ENCODE data around the gene EXOC6.

Gene EXOC6

DNA sequence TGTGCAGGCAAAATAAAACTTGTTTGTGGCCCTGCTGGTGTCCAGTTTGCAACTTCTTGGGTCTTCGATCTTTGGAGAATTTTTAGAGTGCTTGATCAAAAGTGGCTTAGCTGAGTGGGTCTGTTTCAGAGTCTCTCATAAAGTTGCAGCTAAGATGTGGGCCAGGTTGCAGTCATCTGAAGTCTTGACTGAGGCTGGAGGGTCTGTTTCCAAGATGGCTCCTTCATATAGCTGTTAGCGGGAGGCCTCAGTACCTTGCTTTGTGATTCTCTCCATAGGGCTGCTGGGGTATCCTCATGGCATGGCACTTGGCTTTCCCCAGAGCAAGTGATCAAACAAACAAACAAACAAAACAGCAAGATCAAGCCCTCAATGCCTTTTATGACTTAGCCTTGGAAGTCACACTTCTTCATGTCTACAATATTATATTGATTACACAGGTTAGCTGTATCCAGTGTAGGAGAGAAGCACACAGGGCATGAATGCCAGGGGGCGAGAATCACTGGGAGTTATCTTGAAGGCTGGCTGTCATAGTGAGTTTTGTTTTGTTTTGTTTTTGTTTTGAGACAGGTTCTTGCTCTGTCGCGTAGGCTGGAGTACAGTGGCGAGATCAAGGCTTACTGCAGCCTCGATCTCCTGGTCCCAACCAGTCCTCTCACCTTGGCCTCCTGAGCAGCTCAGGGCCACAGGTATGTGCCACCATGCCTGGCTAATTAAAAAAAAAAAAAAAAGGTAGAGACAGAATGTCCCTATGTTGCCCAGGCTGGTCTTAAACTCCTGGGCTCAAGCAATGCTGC, 235.6 kb downstream of the EXOC6 start:
- Histone ChIP-seq H3K4me1 (no peaks in the 10 kb centered on the region), H3K36me3 (no peaks in the 10 kb centered on the region), H3K4me3 (ENCODE audit: low read depth, low read length) (no peak overlapping the region), H3K9me3 (no peaks in the 10 kb centered on the region), H3K27me3 (no peaks in the 10 kb centered on the region; the same call in 1 of the 2 replicates)
- TF ChIP-seq, protein P1, sequence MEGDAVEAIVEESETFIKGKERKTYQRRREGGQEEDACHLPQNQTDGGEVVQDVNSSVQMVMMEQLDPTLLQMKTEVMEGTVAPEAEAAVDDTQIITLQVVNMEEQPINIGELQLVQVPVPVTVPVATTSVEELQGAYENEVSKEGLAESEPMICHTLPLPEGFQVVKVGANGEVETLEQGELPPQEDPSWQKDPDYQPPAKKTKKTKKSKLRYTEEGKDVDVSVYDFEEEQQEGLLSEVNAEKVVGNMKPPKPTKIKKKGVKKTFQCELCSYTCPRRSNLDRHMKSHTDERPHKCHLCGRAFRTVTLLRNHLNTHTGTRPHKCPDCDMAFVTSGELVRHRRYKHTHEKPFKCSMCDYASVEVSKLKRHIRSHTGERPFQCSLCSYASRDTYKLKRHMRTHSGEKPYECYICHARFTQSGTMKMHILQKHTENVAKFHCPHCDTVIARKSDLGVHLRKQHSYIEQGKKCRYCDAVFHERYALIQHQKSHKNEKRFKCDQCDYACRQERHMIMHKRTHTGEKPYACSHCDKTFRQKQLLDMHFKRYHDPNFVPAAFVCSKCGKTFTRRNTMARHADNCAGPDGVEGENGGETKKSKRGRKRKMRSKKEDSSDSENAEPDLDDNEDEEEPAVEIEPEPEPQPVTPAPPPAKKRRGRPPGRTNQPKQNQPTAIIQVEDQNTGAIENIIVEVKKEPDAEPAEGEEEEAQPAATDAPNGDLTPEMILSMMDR (IDR thresholded peaks at IDR 0.05; ENCODE audit: low read depth, low read length), result no peak
- no peak for DNase-seq

DNA sequence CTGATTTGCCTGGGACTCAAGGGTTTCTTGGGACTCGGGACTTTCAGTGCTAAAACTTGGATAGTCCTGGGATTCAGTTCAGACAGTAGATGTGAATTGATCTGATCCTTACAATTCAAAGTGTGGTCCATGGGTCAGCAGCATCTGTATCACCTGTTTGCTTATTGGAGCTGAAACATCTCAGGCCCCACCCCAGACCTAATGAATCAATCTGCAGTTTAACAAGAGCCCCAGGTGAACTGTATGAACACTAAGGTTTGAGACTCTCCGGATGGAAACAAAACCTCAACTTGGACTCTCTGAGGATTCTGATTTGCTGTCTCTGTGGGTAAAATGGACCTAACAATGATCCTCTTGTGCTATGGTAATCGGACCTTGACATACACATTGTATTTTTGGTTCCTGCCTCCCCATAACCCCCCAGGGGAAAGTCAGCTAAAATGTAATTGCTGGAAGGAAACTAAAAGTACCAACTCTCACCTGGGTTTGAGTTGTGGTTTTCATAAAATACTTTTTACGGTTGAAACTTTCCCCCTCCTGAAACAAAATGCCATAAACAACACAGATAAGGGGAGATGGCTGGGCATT, 237.0 kb downstream of the EXOC6 start:
- no peaks in the 10 kb centered on the region for H3K4me1 ChIP-seq
- no peak overlapping the region for H3K4me3 ChIP-seq (ENCODE audit: low read depth, low read length)
- no peak for DNase-seq
- TF ChIP-seq, protein P1 (IDR thresholded peaks at IDR 0.05; ENCODE audit: low read depth, low read length), result no peak
- H3K9me3 ChIP-seq, result no peaks in the 10 kb centered on the region
- no peaks in the 10 kb centered on the region; the same call in 1 of the 2 replicates for H3K27me3 ChIP-seq
- H3K36me3 ChIP-seq, result no peaks in the 10 kb centered on the region

DNA sequence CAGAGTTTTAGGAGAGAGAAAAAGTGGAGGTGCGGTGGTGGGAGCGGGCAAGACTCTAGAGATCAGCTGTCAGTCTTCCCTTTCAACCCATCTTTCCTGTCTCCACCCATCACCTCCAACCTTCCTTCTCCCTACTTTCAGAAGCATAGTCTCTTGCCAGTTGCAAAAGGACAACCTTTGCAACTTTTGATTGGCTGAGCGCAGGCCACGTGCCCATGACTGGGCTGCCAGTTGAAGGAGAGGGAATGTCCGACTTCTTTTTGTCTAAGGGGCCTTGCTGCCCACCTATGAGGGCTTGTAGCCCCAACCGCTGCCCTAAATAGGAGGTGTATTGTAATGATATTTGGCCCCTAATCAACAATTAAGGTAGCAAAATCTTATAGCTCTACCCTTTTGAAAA, 238.0 kb downstream of the EXOC6 start:
- no peak for DNase-seq
- Histone ChIP-seq H3K36me3 (no peaks in the 10 kb centered on the region), H3K4me1 (no peaks in the 10 kb centered on the region), H3K4me3 (ENCODE audit: low read depth, low read length) (no peak overlapping the region), H3K27me3 (no peaks in the 10 kb centered on the region), H3K9me3 (no peaks in the 10 kb centered on the region)
- TF ChIP-seq, protein P1 (IDR thresholded peaks at IDR 0.05; ENCODE audit: low read depth, low read length), result no peak

DNA sequence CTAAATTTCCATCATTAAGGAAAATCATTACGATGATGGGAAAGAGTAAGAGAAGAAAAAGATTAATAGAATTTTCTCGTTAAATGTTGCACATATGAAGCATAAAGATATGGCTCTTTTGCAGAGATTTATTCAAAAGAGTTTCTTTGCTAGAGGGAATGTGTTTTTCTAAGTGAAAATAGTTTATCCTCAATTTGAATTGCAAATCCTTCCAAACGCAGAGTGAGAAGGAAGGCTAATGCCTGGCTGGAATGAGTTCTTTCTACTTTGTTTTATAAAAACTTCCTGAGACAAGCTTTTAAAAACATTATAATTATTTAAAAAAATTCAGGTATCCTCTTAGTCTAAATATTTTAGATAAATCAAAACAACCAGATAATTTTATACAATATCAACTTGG, 239.5 kb downstream of the EXOC6 start:
- Histone ChIP-seq H3K4me1 (no peaks in the 10 kb centered on the region), H3K27me3 (no peaks in the 10 kb centered on the region), H3K4me3 (ENCODE audit: low read depth, low read length) (no peak overlapping the region), H3K36me3 (no peaks in the 10 kb centered on the region), H3K9me3 (no peaks in the 10 kb centered on the region)
- TF ChIP-seq, protein P1 (IDR thresholded peaks at IDR 0.05; ENCODE audit: low read depth, low read length), result no peak
- DNase-seq, result no peak

DNA sequence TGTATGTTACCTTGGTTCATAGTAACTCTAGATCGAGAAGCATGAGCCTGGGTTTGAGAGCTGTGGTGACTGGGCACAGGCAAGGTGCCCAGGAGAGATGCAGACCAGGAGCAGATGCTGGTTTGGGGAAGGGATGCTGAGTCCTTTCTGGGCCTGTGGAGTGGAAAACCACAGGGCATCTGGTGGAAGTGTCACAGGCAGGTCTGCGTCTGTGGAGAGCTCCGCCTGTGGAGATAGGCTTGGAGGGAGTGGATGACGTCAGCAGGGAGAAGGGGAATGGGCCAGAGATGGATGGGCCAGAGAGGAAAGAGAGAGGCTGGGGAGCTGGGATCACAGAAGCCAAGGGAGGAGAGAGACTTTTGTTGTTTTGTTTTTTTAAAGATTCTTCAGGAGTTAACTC, 240.1 kb downstream of the EXOC6 start:
- no peak for DNase-seq
- TF ChIP-seq, protein P1 (IDR thresholded peaks at IDR 0.05; ENCODE audit: low read depth, low read length), result no peak
- H3K9me3 ChIP-seq, result no peaks in the 10 kb centered on the region
- no peaks in the 10 kb centered on the region for H3K27me3 ChIP-seq
- no peaks in the 10 kb centered on the region for H3K36me3 ChIP-seq
- no peaks in the 10 kb centered on the region for H3K4me1 ChIP-seq
- H3K4me3 ChIP-seq (ENCODE audit: low read depth, low read length), result no peak overlapping the region

DNA sequence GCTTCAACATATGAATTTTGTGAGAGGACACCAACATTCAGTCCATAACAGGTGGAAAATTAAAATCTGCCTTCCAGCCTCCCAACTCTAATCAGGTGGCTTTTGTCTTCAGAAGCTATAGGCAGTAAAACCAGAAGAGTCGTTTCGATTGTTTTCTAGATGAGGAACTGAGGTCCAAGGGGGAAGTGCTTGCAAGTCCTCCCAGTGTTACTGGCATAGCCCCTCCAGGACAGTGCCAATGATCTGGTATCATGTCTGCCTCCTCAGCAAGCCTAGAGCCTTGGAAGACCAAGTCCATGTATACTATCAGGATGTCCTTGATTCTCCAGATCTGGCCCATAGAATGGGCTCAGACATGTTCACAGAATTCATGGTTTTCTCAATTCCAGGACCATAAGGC, 242.3 kb downstream of the EXOC6 start:
- H3K27me3 ChIP-seq, result no peaks in the 10 kb centered on the region
- DNase-seq, result no peak
- TF ChIP-seq, protein P1 (IDR thresholded peaks at IDR 0.05; ENCODE audit: low read depth, low read length), result no peak

More for the DNA sequence above, 242.3 kb downstream of the EXOC6 start:
- Histone ChIP-seq H3K4me3 (ENCODE audit: low read depth, low read length) (no peak overlapping the region), H3K9me3 (no peaks in the 10 kb centered on the region), H3K36me3 (no peaks in the 10 kb centered on the region), H3K4me1 (no peaks in the 10 kb centered on the region)
